CD4-positive, alpha-beta T cell treated with Interleukin-1 beta for 1 hour (primary cell): ENCODE measurements around the gene U2AF1L4.
A peak's percentile ranks its signal among the peaks of the same experiment; 100 is the strongest.

ENCODE experiments used
- DNase-seq, 2 donors: peaks; one replicate each; pipeline ENCODE4 v3.0.0-alpha.2; 2020 to 2022

The U2AF1L4 gene

GRCh38 chr19:35756377-35757230 is 11.4 kb upstream of the U2AF1L4 start, which contains the start of gene HSPB6:
HSPB6 (minus strand) TSS chr19:35757029; CDS start chr19:35757008, 21 bp downstream.
- no peak for DNase-seq

GRCh38 chr19:35755550-35756376 is 10.5 kb upstream of the U2AF1L4 start:
- DNase-seq = peak; percentile 65 to 71

- DNase-seq = no peak
These were observed 9.9 kb upstream of the U2AF1L4 start for GRCh38 chr19:35755131-35755549.

GRCh38 chr19:35754370-35755130 is 9.3 kb upstream of the U2AF1L4 start:
- DNase-seq = no peak

- DNase-seq = no peak
These were observed 8.6 kb upstream of the U2AF1L4 start for GRCh38 chr19:35753634-35754369.

- DNase-seq = no peak
These were observed 7.6 kb upstream of the U2AF1L4 start for GRCh38 chr19:35752746-35753350.

GRCh38 chr19:35751839-35752745 is 6.9 kb upstream of the U2AF1L4 start:
- no peak for DNase-seq

- DNase-seq = no peak
These were observed 4.9 kb upstream of the U2AF1L4 start for GRCh38 chr19:35750167-35750566.

GRCh38 chr19:35748106-35749020 is 3.1 kb upstream of the U2AF1L4 start, which contains the start of gene LIN37:
LIN37 (plus strand) TSS chr19:35748576; CDS start chr19:35748725, 149 bp downstream.
- DNase-seq = peak; percentile 99

- DNase-seq = no peak
These were observed 1.3 kb upstream of the U2AF1L4 start for GRCh38 chr19:35746531-35746930.

GRCh38 chr19:35746087-35746462 is 857 bp upstream of the U2AF1L4 start:
- DNase-seq = no peak

GRCh38 chr19:35744430-35745327 is 539 bp downstream of the U2AF1L4 start:
- peak; percentile 95 to 96 for DNase-seq

- no peak for DNase-seq
These were observed 1.4 kb downstream of the U2AF1L4 start for GRCh38 chr19:35743640-35744429.

GRCh38 chr19:35742121-35742724 is 3.0 kb downstream of the U2AF1L4 start, which contains the start of gene IGFLR1:
IGFLR1 (minus strand) TSS chr19:35742452; CDS start chr19:35741180, 1,272 bp downstream.
- peak; percentile 78 to 79 for DNase-seq

- DNase-seq = no peak
These were observed 4.1 kb downstream of the U2AF1L4 start for GRCh38 chr19:35741203-35741515.

- peak; percentile 94 for DNase-seq
These were observed 4.6 kb downstream of the U2AF1L4 start for GRCh38 chr19:35740423-35741202.
